CD4-positive, alpha-beta T cell treated with Interleukin-2 at 100 ng/mL for 4 hours (primary cell): ENCODE data around the gene SHROOM2.

Experiments
- DNase-seq: peaks from one replicate; pipeline ENCODE4 v3.0.0-alpha.2; 2020; ENCODE audit warnings: low spot score

The SHROOM2 gene

DNA sequence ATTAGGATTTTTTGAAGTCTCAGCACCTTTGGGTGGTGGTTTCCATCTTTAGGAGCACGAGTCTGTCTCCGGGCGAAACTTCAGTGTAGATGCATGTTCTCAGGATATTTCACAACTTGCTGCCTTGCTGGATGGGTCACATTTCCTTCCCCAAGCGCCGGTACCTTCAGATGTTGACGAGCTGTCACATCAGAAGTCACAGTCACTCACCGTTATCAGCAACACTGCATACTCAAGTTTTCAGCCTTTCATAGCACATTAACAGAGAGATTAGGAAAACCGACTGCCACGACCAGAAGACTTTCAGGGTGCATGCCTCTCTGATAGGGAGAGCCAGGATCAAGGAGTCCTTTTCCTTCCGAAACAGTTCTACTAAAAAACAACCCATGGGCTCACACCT, 77.8 kb downstream of the SHROOM2 start:
- DNase-seq: no peak

DNA sequence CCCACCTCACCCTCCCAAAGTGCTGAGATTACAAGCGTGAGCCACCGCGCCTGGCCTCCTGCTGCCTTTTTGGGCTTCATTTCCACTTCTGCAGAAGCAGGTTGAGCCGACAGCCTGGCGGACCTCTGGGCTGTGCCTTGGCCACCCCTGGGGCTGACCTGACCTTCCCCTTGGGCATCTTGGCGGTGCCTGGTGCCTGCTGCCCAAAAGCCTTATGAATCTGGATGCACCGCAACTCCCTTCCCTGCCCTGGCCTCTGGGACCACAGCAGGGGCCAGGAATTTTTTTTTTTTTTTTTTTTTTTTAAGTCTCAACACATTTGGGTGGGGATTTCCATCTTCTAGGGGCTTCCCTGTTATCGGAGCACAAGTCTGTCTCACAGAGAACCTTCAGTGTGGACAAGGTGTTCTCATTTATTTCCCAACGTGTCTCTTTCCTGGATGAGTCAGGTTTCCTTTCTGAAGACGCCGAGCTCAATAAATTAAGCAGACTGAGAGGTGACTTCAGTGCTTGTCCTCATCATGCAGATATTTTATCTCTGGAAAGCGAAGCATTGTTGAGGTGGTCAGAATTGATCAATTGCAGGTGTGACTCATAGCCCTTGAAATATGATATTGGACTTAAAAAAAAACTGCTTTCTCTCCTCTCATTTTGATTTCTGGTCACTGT, 79.7 kb downstream of the SHROOM2 start:
- no peak for DNase-seq

- no peak for DNase-seq
These were observed 80.4 kb downstream of the SHROOM2 start for GRCh38 chrX:9866633-9867032.

GRCh38 chrX:9867226-9867625, 81.0 kb downstream of the SHROOM2 start:
- DNase-seq: no peak

GRCh38 chrX:9867753-9868152, 81.5 kb downstream of the SHROOM2 start:
- no peak for DNase-seq

DNA sequence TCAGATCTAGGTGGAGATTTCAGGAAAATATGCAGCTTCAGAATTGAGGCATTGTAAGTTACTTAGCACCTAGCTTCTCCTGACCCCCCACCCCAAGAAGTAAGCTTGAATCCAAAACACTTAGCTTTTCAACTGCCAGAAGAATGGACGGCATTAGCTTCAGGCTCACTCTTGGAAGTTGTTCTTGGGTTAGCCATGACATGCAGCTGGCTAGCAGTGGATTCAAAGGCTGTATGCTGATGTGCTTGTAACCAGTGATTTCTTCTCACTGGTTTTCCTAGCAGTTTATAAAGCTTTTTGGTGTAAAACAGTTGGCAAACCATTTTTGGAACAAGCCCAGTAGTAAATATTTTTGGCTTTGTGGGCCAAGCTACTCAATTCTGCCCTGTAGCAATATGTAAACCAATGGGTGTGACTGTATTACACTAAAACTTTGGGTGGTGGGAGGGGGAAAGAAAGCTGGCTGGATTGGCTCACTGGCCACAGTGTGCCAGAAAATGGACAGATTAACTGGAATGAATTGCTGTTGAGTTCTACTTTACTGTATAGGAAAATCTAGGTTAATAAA, 85.6 kb downstream of the SHROOM2 start:
- no peak for DNase-seq

DNA sequence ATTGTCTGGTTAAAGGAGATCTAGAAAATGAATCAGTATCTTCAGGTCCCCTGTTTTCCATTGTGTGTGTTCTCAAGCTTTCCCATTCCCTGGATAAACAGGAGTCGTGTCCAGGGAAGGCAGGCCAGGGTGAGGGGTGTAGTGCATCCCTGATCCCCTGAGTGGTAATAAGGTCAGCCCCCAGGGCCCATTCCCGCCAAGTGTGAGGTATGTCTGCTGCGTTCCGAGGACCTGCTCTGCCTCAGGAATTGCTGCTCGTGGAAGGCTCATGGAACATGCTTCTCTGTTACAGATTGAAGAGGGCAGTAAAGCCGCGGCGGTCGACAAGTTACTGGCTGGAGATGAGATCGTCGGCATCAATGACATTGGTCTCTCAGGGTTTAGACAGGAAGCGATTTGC, 87.1 kb downstream of the SHROOM2 start:
- DNase-seq: no peak

DNA sequence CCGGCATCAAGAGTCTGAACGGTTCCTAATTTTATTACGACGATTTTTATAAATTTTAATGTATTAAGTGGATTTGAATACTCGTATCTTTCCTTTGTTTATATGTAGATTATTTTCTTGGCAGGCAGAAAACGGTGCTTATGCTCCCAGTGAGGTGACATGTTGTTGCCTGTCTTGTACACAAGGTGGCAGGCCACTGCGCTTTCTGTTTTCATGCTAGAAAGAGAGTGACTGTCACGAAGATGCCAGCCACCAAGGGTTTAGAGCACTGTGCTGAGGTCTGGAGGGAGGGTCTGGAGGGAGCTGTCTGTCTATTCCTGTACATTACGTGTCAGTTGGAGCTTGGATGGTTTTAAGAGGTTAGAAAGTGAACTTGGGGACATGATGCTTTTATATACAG, 87.7 kb downstream of the SHROOM2 start:
- DNase-seq: peak; percentile 22

- DNase-seq: no peak
These were observed 88.3 kb downstream of the SHROOM2 start for GRCh38 chrX:9874483-9874882.

DNA sequence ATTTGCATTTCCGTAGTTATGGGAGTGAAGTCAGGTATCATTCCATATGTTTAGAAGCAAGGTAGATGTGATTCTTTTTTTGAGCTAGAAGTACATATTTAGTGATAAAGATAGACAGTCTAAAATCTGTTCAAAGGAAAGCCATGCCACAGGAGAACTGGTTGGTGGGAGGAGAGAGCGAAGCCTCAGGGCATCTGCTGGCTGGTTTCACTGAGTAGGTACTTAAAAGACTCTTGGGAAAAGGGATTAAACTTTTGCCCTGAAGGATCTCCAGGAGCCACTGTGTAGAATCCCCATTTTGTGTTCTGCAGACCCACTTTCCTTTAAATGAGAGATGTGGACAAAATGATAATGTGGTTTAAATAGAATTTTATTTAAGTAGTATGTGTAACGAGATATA, 89.6 kb downstream of the SHROOM2 start:
- DNase-seq: no peak

DNA sequence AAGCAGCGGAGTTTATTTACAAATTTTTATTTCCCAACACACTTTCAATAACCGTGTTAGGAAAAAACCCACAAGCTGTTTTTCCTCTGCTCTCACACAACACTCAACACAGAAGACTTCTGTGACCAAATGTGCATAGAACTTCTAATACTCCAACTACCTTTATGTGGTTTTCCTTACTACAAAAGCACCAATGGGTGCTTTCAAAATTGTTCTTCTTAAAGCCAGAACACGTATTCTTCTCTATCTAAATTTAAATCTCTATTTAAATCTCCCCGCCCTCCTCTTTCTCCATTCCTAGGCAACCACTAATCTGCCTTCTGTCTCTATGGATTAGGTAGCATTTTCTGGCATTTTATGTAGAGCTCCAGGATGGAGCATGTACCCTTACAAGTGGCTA, 90.0 kb downstream of the SHROOM2 start:
- no peak for DNase-seq

DNA sequence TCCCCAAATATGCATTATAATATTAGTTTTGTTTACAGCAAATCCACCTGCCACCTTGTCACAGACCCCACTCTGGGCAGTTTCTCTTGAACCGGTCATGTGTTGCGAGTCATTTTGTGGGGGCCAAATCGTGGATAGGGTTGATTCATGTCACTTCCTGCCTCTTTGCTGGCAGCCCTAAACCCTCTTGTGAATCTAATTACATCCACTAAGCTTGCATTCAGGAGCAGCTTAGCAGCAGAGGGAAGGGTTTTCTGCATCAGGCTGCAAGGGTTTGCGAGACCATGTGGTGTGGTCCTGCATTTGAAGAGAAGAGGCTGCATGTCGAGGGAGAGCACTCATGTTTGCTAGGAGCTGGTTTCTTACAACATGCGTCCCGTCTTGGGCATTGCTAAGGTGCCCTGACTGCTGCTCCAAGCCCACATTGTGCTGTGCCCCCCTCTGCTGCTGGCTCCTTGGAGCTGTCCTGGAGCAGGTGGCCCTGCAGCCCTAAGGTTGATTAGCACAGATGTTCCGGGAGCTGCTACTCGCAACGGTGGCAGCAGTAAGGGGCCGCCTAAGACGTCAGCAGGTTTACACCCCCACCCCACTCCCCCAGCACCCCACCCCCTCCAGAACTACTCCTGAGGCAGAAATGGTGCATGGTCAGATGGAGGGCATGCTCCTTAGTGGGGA, 92.1 kb downstream of the SHROOM2 start:
- DNase-seq: no peak

DNA sequence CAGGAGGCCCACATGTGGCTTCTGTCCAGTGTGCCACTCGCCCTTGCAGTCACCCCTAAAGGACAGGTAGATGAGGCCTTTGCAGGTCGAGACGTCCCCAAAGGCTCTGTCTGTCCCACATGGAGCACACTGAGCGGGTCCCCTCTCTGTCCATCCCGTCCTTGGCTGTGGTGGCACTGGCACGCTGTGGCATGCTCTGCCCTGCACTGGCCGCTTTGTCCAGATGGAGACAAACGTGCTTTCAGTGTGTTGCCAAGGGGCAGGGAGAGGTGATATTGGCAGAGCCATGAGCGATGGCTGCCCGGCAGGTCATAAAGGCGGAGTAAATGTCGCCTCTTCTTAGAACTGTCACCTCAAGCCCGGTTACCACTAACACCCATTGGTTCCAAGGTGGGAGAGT, 94.0 kb downstream of the SHROOM2 start:
- no peak for DNase-seq

- no peak for DNase-seq
These were observed 94.6 kb downstream of the SHROOM2 start for GRCh38 chrX:9880870-9881269.

GRCh38 chrX:9882669-9883446, 96.6 kb downstream of the SHROOM2 start:
- no peak for DNase-seq

GRCh38 chrX:9884031-9884779, 98.0 kb downstream of the SHROOM2 start:
- DNase-seq: no peak

- DNase-seq: peak; percentile 32
These were observed 98.9 kb downstream of the SHROOM2 start for GRCh38 chrX:9885150-9885549.

DNA sequence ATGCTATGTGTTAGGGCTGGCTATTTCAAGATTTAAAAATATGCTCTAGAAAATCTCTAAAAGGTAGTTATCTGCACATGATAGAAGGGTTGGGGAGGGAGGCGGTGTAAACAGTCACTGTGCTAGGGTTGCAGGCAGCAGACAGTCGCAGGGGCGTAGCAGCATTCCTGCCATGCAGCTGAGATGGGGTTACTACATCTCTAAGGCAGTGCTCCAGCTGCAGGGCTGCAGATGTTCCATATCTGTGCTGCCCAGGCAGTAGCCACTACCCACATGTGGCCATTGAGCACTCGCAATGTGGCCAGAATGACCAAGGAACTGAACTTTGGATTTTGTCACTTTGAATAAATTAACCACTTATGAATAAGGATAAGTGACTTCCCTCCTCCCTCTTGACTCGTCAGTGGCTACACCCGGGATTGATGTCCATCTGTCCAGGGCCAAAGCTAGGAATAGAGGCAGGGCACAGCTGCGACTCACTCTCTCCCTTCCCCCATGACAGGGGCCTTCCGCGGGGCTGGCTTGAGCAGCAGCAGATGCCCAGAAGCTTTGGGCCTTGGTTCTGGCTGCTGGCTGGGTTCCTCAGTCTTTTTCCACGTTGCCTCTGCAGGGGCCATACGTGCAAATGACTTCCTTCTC, 101.5 kb downstream of the SHROOM2 start:
- DNase-seq: no peak

DNA sequence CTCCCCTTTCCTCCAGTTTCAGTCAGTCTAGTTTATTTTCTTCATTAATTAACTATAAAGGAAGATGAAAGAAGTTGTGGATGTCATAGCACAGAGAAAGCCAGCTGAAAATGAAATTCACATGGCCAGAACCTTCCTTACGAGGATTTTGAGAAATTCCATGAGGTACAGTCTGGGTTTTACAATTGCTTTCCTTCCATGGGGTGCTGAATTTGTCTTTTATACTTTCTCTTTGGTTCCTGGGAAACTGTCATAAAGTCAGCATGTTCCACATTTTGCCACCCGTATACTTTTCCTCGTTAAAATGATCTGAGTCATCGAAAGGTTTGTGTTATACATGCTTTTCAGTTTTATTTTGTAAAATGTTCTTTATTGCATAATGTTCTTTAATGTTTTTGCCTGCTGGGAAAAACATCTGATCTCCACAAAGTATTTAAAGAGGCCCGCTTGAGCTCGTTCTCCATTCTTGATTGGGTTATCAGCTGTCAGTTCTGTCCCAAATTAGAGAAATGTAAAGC, 102.8 kb downstream of the SHROOM2 start:
- no peak for DNase-seq

- no peak for DNase-seq
These were observed 104.5 kb downstream of the SHROOM2 start for GRCh38 chrX:9890681-9891091.

DNA sequence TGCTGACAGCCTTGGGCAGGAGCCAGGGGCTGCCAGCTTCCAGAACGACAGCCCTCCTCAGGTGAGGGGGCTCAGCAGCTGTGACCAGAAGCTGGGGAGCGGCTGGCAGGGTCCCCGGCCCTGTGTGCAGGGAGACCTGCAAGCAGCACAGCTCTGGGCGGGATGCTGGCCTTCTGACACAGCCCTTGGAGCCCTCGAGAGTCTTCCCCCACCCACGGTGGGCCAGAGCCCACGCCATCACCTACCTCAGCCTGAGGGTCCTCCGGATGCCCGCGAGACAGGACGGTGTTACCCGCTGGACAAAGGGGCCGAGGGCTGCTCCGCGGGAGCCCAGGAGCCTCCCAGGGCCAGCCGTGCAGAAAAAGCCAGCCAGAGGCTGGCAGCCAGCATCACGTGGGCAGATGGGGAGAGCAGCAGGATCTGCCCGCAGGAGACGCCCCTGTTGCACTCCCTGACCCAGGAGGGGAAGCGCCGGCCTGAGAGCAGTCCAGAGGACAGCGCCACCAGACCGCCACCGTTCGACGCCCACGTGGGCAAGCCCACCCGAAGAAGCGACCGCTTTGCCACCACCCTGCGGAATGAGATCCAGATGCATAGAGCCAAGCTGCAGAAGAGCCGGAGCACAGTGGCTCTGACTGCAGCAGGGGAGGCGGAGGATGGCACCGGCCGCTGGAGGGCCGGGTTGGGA, 109.1 kb downstream of the SHROOM2 start:
- no peak for DNase-seq
